Measurements from ENCODE around the gene ABCA6.
"Not testable (repeated sequence)": the region's sequence is repeated elsewhere in the genome, so short reads cannot be mapped to it uniquely, and the experiment has no call there.

Gene ABCA6

DNA sequence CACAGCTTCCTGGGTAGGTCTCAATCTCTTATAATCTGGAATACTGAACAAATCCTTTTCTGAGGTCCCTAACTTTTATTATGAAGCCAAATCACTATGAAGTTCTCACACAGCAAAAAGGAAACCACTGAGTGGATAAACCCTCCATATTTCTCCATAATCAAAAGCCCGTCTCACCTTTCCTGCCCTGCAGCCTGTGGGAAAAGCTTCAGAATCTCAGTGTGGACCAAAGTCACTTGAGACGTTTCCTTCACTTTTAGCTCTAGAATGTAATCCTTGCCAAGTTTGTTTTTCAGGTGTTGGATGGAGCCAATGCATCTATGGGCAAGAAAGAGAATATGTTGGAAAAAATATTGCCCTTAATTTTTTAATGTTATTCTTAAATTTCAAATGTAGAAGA is 59.0 kb downstream of the ABCA6 start:
- no peaks in the 10 kb centered on the region for H3K27me3 ChIP-seq (replicated peaks; ENCODE audit: insufficient read depth, low read length)
- no peaks in the 10 kb centered on the region for H4K20me1 ChIP-seq (ENCODE audit: insufficient read depth, low read length)
- no peak for DNase-seq
- H3K27ac ChIP-seq (ENCODE audit: low read length): no peak overlapping the region
- no peak overlapping the region for H3K4me3 ChIP-seq (ENCODE audit: low read length)
- no peak overlapping the region for H2AFZ ChIP-seq (ENCODE audit: low read length)
- H3F3A ChIP-seq (ENCODE audit: insufficient read depth, low read length): no peaks in the 10 kb centered on the region
- H3K9me3 ChIP-seq (replicated peaks; ENCODE audit: insufficient read depth, low read length): no peaks in the 10 kb centered on the region
- TF ChIP-seq EZH2phosphoT487 (IDR thresholded peaks at IDR 0.05; ENCODE audit: low read length): no peak
- TF ChIP-seq EZH2 (optimal IDR thresholded peaks at IDR 0.05; ENCODE audit: low read depth, low read length): no peak
- no peak for TF ChIP-seq CTCF (IDR thresholded peaks at IDR 0.05; ENCODE audit: low read length)
- H3K36me3 ChIP-seq (replicated peaks; ENCODE audit: insufficient read depth, low read length): no peaks in the 10 kb centered on the region
- H3K9me2 ChIP-seq (replicated peaks; ENCODE audit: insufficient read depth, low read length): no peaks in the 10 kb centered on the region
- no peak overlapping the region for H3K4me2 ChIP-seq (ENCODE audit: low read depth, low read length)
- H3K9ac ChIP-seq (ENCODE audit: low read length): no peak overlapping the region
- H3K79me2 ChIP-seq (ENCODE audit: low read length): no peaks in the 10 kb centered on the region
- no peaks in the 10 kb centered on the region for H3K4me1 ChIP-seq (ENCODE audit: low read length)

GRCh38 chr17:69078864-69079263 is 62.8 kb downstream of the ABCA6 start:
- Histone ChIP-seq H3K4me3 (ENCODE audit: low read length) (no peak overlapping the region), H3K4me2 (ENCODE audit: low read depth, low read length) (no peak overlapping the region), H3K27ac (ENCODE audit: low read length) (no peak overlapping the region), H4K20me1 (ENCODE audit: insufficient read depth, low read length) (no peaks in the 10 kb centered on the region), H3F3A (ENCODE audit: insufficient read depth, low read length) (no peaks in the 10 kb centered on the region), H3K36me3 (replicated peaks; ENCODE audit: insufficient read depth, low read length) (no peaks in the 10 kb centered on the region), H3K9me2 (replicated peaks; ENCODE audit: insufficient read depth, low read length) (no peaks in the 10 kb centered on the region), H3K9me3 (replicated peaks; ENCODE audit: insufficient read depth, low read length) (no peaks in the 10 kb centered on the region), H3K9ac (ENCODE audit: low read length) (no peak overlapping the region), H2AFZ (ENCODE audit: low read length) (no peak overlapping the region), H3K4me1 (ENCODE audit: low read length) (no peaks in the 10 kb centered on the region), H3K79me2 (ENCODE audit: low read length) (no peaks in the 10 kb centered on the region), H3K27me3 (replicated peaks; ENCODE audit: insufficient read depth, low read length) (no peaks in the 10 kb centered on the region)
- no peak for DNase-seq
- TF ChIP-seq EZH2 (optimal IDR thresholded peaks at IDR 0.05; ENCODE audit: low read depth, low read length): no peak
- TF ChIP-seq CTCF (IDR thresholded peaks at IDR 0.05; ENCODE audit: low read length): no peak
- no peak for TF ChIP-seq EZH2phosphoT487 (IDR thresholded peaks at IDR 0.05; ENCODE audit: low read length)

GRCh38 chr17:69075823-69076222 is 65.9 kb downstream of the ABCA6 start:
- no peak overlapping the region for H2AFZ ChIP-seq (ENCODE audit: low read length)
- H3K9ac ChIP-seq (ENCODE audit: low read length): no peak overlapping the region
- H3K4me2 ChIP-seq (ENCODE audit: low read depth, low read length): no peak overlapping the region
- no peaks in the 10 kb centered on the region for H3K4me1 ChIP-seq (ENCODE audit: low read length)
- no peak overlapping the region for H3K27ac ChIP-seq (ENCODE audit: low read length)
- H3K79me2 ChIP-seq (ENCODE audit: low read length): no peaks in the 10 kb centered on the region
- H3F3A ChIP-seq (ENCODE audit: insufficient read depth, low read length): no peaks in the 10 kb centered on the region
- TF ChIP-seq EZH2 (optimal IDR thresholded peaks at IDR 0.05; ENCODE audit: low read depth, low read length) (no peak), EZH2phosphoT487 (IDR thresholded peaks at IDR 0.05; ENCODE audit: low read length) (no peak), CTCF (IDR thresholded peaks at IDR 0.05; ENCODE audit: low read length) (no peak)
- H3K27me3 ChIP-seq (replicated peaks; ENCODE audit: insufficient read depth, low read length): no peaks in the 10 kb centered on the region
- H4K20me1 ChIP-seq (ENCODE audit: insufficient read depth, low read length): no peaks in the 10 kb centered on the region
- H3K9me2 ChIP-seq (replicated peaks; ENCODE audit: insufficient read depth, low read length): no peaks in the 10 kb centered on the region
- no peak for DNase-seq
- H3K36me3 ChIP-seq (replicated peaks; ENCODE audit: insufficient read depth, low read length): no peaks in the 10 kb centered on the region
- H3K9me3 ChIP-seq (replicated peaks; ENCODE audit: insufficient read depth, low read length): no peaks in the 10 kb centered on the region
- no peak overlapping the region for H3K4me3 ChIP-seq (ENCODE audit: low read length)

DNA sequence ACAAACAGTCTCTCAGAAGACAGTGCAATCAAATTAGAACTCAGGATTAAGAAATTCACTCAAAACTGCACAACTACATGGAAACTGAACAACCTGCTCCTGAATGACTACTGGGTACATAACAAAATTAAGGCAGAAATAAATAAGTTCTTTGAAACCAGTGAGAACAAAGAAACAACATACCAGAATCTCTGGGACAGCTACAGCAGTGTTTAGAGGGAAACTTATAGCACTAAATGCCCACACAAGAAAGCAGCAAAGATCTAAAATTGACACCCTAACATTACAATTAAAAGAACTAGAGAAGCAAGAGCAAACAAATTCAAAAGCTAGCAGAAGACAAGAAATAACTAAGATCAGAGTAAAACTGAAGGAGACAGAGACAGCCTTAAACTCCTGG is 68.3 kb downstream of the ABCA6 start:
- H4K20me1 ChIP-seq (ENCODE audit: insufficient read depth, low read length); H3K36me3 ChIP-seq (replicated peaks; ENCODE audit: insufficient read depth, low read length); H3K9me2 ChIP-seq (replicated peaks; ENCODE audit: insufficient read depth, low read length); H3K27me3 ChIP-seq (replicated peaks; ENCODE audit: insufficient read depth, low read length); H3K79me2 ChIP-seq (ENCODE audit: low read length); H3F3A ChIP-seq (ENCODE audit: insufficient read depth, low read length); H2AFZ ChIP-seq (ENCODE audit: low read length); H3K9ac ChIP-seq (ENCODE audit: low read length); H3K27ac ChIP-seq (ENCODE audit: low read length); H3K4me2 ChIP-seq (ENCODE audit: low read depth, low read length); H3K9me3 ChIP-seq (replicated peaks; ENCODE audit: insufficient read depth, low read length); H3K4me3 ChIP-seq (ENCODE audit: low read length); DNase-seq: not testable (repeated sequence)
- H3K4me1 ChIP-seq (ENCODE audit: low read length): peaks cover 12% of the 10 kb centered on the region

GRCh38 chr17:69072803-69073256 is 68.9 kb downstream of the ABCA6 start:
- H3K9me2 ChIP-seq (replicated peaks; ENCODE audit: insufficient read depth, low read length); H3K9ac ChIP-seq (ENCODE audit: low read length); H3K27me3 ChIP-seq (replicated peaks; ENCODE audit: insufficient read depth, low read length); H3K4me2 ChIP-seq (ENCODE audit: low read depth, low read length); H3F3A ChIP-seq (ENCODE audit: insufficient read depth, low read length); H3K79me2 ChIP-seq (ENCODE audit: low read length); H3K27ac ChIP-seq (ENCODE audit: low read length); H4K20me1 ChIP-seq (ENCODE audit: insufficient read depth, low read length); DNase-seq; H2AFZ ChIP-seq (ENCODE audit: low read length); H3K9me3 ChIP-seq (replicated peaks; ENCODE audit: insufficient read depth, low read length); H3K4me3 ChIP-seq (ENCODE audit: low read length); H3K36me3 ChIP-seq (replicated peaks; ENCODE audit: insufficient read depth, low read length): not testable (repeated sequence)
- H3K4me1 ChIP-seq (ENCODE audit: low read length): peaks cover 17% of the 10 kb centered on the region

DNA sequence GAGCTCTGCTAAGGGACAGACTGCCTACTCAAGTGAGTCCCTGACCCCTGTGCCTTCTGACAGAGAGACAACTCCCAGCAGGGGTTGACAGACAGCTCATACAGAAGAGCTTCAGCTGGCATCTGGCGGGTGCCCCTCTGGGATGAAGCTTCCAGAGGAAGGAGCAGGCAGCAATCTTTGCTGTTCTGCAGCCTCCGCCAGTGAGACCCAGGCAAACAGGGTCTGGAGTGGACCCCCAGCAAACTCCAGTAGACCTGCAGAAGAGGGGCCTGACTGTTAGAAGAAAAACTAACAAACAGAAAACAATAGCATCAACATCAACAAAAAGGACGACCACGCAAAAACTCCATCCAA is 70.5 kb downstream of the ABCA6 start:
- Histone ChIP-seq H2AFZ (ENCODE audit: low read length) (peak overlapping the region; percentile 12; the same call in 1 of the 2 replicates), H3K4me2 (ENCODE audit: low read depth, low read length) (peak overlapping the region; percentile 17; the same call in 1 of the 2 replicates), H3K4me1 (ENCODE audit: low read length) (peaks cover 17% of the 10 kb centered on the region), H3K27ac (ENCODE audit: low read length) (peak overlapping the region; percentile 12; the same call in 1 of the 2 replicates)
- H3K27me3 ChIP-seq (replicated peaks; ENCODE audit: insufficient read depth, low read length); H3K9me2 ChIP-seq (replicated peaks; ENCODE audit: insufficient read depth, low read length); DNase-seq; H3K4me3 ChIP-seq (ENCODE audit: low read length); H4K20me1 ChIP-seq (ENCODE audit: insufficient read depth, low read length); H3K9me3 ChIP-seq (replicated peaks; ENCODE audit: insufficient read depth, low read length); H3K36me3 ChIP-seq (replicated peaks; ENCODE audit: insufficient read depth, low read length); H3F3A ChIP-seq (ENCODE audit: insufficient read depth, low read length); H3K79me2 ChIP-seq (ENCODE audit: low read length); H3K9ac ChIP-seq (ENCODE audit: low read length): not testable (repeated sequence)
